IPS-18a (cell line): Measurements from ENCODE around the gene B3GLCT.

ENCODE experiments used
- H3K27ac ChIP-seq: one replicate; pipeline ENCODE4 v1.5.1; 2013; ENCODE audit warnings: low read length
- H3K27me3 ChIP-seq: one replicate; pipeline ENCODE4 v1.6.1; 2013; ENCODE audit warnings: mild to moderate bottlenecking, low read length; ENCODE audit not compliant: control insufficient read depth, insufficient read depth
- H3K36me3 ChIP-seq: one replicate; pipeline ENCODE4 v1.6.1; 2013; ENCODE audit warnings: low read depth, low read length; ENCODE audit not compliant: control insufficient read depth
- H3K4me1 ChIP-seq: one replicate; pipeline ENCODE4 v1.6.1; 2013; ENCODE audit warnings: low read depth, low read length; ENCODE audit not compliant: control insufficient read depth
- H3K4me3 ChIP-seq: one replicate; pipeline ENCODE4 v1.5.1; 2013; ENCODE audit warnings: low read length
- H3K9ac ChIP-seq: one replicate; pipeline ENCODE4 v1.6.1; 2013; ENCODE audit warnings: mild to moderate bottlenecking, low read length, moderate library complexity
- H3K9me3 ChIP-seq: one replicate; pipeline ENCODE4 v1.6.1; 2013; ENCODE audit warnings: low read depth, low read length; ENCODE audit not compliant: control insufficient read depth

The B3GLCT gene

GRCh38 chr13:31191748-31192147 lies 8.0 kb upstream of the B3GLCT start:
- no peaks in the 10 kb centered on the region for H3K27me3 ChIP-seq
- H3K4me1 ChIP-seq = no peaks in the 10 kb centered on the region
- H3K27ac ChIP-seq = no peak overlapping the region
- no peak overlapping the region for H3K9ac ChIP-seq
- H3K36me3 ChIP-seq = no peaks in the 10 kb centered on the region
- no peaks in the 10 kb centered on the region for H3K9me3 ChIP-seq
- H3K4me3 ChIP-seq = no peak overlapping the region

- Histone ChIP-seq H3K9me3 (no peaks in the 10 kb centered on the region), H3K36me3 (no peaks in the 10 kb centered on the region), H3K9ac (no peak overlapping the region), H3K27ac (no peak overlapping the region), H3K4me1 (no peaks in the 10 kb centered on the region), H3K4me3 (no peak overlapping the region), H3K27me3 (no peaks in the 10 kb centered on the region)
These were observed 7.5 kb upstream of the B3GLCT start for GRCh38 chr13:31192306-31192705.

- H3K36me3 ChIP-seq = no peaks in the 10 kb centered on the region
- no peak overlapping the region for H3K4me3 ChIP-seq
- H3K27me3 ChIP-seq = peaks cover 6% of the 10 kb centered on the region
- H3K9me3 ChIP-seq = no peaks in the 10 kb centered on the region
- no peaks in the 10 kb centered on the region for H3K4me1 ChIP-seq
- H3K9ac ChIP-seq = no peak overlapping the region
- no peak overlapping the region for H3K27ac ChIP-seq
These were observed 4.2 kb upstream of the B3GLCT start for GRCh38 chr13:31195616-31196015.

GRCh38 chr13:31196992-31197391 lies 2.8 kb upstream of the B3GLCT start:
- no peak overlapping the region for H3K9ac ChIP-seq
- H3K36me3 ChIP-seq = no peaks in the 10 kb centered on the region
- H3K9me3 ChIP-seq = no peaks in the 10 kb centered on the region
- no peaks in the 10 kb centered on the region for H3K4me1 ChIP-seq
- no peak overlapping the region for H3K4me3 ChIP-seq
- no peak overlapping the region for H3K27ac ChIP-seq
- H3K27me3 ChIP-seq = peaks cover 14% of the 10 kb centered on the region

- no peaks in the 10 kb centered on the region for H3K9me3 ChIP-seq
- peaks cover 14% of the 10 kb centered on the region for H3K27me3 ChIP-seq
- no peak overlapping the region for H3K4me3 ChIP-seq
- no peak overlapping the region for H3K27ac ChIP-seq
- no peak overlapping the region for H3K9ac ChIP-seq
- no peaks in the 10 kb centered on the region for H3K4me1 ChIP-seq
- no peaks in the 10 kb centered on the region for H3K36me3 ChIP-seq
These were observed 1.3 kb upstream of the B3GLCT start for GRCh38 chr13:31198519-31198918.

- H3K9ac ChIP-seq = no peak overlapping the region
- H3K4me1 ChIP-seq = no peaks in the 10 kb centered on the region
- no peaks in the 10 kb centered on the region for H3K9me3 ChIP-seq
- no peaks in the 10 kb centered on the region for H3K36me3 ChIP-seq
- peaks cover 14% of the 10 kb centered on the region for H3K27me3 ChIP-seq
- no peak overlapping the region for H3K27ac ChIP-seq
- H3K4me3 ChIP-seq = peak overlapping the region; percentile 50
These were observed 287 bp upstream of the B3GLCT start for GRCh38 chr13:31199527-31199848.

- Histone ChIP-seq H3K4me1 (no peaks in the 10 kb centered on the region), H3K27me3 (peaks cover 14% of the 10 kb centered on the region), H3K27ac (no peak overlapping the region), H3K4me3 (peak overlapping the region; percentile 63), H3K9ac (peak overlapping the region; percentile 25), H3K36me3 (no peaks in the 10 kb centered on the region), H3K9me3 (no peaks in the 10 kb centered on the region)
These were observed 829 bp downstream of the B3GLCT start for GRCh38 chr13:31200637-31200971.

GRCh38 chr13:31201341-31202031 lies 1.7 kb downstream of the B3GLCT start:
- Histone ChIP-seq H3K4me3 (peak overlapping the region; percentile 63), H3K27ac (no peak overlapping the region), H3K9me3 (no peaks in the 10 kb centered on the region), H3K4me1 (no peaks in the 10 kb centered on the region), H3K36me3 (no peaks in the 10 kb centered on the region), H3K27me3 (peaks cover 14% of the 10 kb centered on the region), H3K9ac (no peak overlapping the region)

- H3K4me1 ChIP-seq = peaks cover 6% of the 10 kb centered on the region
- no peak overlapping the region for H3K27ac ChIP-seq
- H3K9me3 ChIP-seq = no peaks in the 10 kb centered on the region
These were observed 4.8 kb downstream of the B3GLCT start for GRCh38 chr13:31204592-31204991.

GRCh38 chr13:31207661-31208552 lies 8.1 kb downstream of the B3GLCT start:
- peaks cover 15% of the 10 kb centered on the region for H3K4me1 ChIP-seq
- H3K36me3 ChIP-seq = no peaks in the 10 kb centered on the region
- H3K27me3 ChIP-seq = no peaks in the 10 kb centered on the region
- H3K9me3 ChIP-seq = no peaks in the 10 kb centered on the region
- H3K9ac ChIP-seq = no peak overlapping the region
- no peak overlapping the region for H3K4me3 ChIP-seq
- H3K27ac ChIP-seq = no peak overlapping the region

More at GRCh38 chr13:31204592-31204991, 4.8 kb downstream of the B3GLCT start:
- Histone ChIP-seq H3K4me3 (no peak overlapping the region), H3K36me3 (no peaks in the 10 kb centered on the region), H3K27me3 (peaks cover 8% of the 10 kb centered on the region), H3K9ac (no peak overlapping the region)

- Histone ChIP-seq H3K27me3 (no peaks in the 10 kb centered on the region), H3K4me1 (peaks cover 15% of the 10 kb centered on the region), H3K9me3 (no peaks in the 10 kb centered on the region), H3K36me3 (no peaks in the 10 kb centered on the region), H3K27ac (no peak overlapping the region), H3K9ac (no peak overlapping the region), H3K4me3 (no peak overlapping the region)
These were observed 8.9 kb downstream of the B3GLCT start for GRCh38 chr13:31208559-31209122.
